ENCODE measurements around the gene TRAF6. TPM values are rescaled to one million over a fixed set of nuclear protein-coding genes. Genes with fewer than 3 reads are reported as not detected.

TRAF6 gene
- total and polyA plus RNA-seq, 9 of the 15 experiments (the other 6 are each of a cell fraction or from before 2014, with no cell fraction given) = 2.0 to 13.1 (median 8.2) TPM

DNA sequence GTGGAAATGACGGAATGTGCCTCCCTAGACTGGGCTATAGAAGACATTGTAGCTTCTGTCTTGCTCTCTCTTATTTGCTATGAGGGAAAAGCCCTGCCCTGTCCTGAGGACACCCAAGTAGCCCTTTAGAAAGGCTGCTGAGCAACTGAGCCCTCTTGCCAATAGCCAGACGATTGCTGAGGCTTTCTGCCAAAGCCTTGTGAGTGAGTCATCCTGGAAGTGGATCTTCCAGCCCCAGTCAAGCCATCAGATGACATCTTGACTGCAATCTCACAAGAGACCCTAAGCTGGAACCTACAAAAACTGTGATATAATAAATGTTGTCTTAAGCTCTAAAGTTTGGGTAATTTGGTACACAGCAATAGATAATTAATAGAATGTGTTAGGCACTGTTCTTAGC is 3.9 kb upstream of the TRAF6 start (continued):
- TF ChIP-seq ZC3H4 (CRISPR knock-in tag; IDR thresholded peaks at IDR 0.05; ENCODE audit: borderline replicate concordance) (no peak), GATA2 (CRISPR knock-in tag; IDR thresholded peaks at IDR 0.05) (no peak), ZSCAN32 (CRISPR knock-in tag; IDR thresholded peaks at IDR 0.05) (no peak), FOXP4 (CRISPR knock-in tag; IDR thresholded peaks at IDR 0.05; ENCODE audit: borderline replicate concordance) (no peak), HDAC2 (IDR thresholded peaks at IDR 0.05) (no peak), ZSCAN29 (IDR thresholded peaks at IDR 0.05) (no peak), FOSL1 (tag; conservative IDR thresholded peaks at IDR 0.05) (0 out of 2 replicates have a peak, but pooled peaks have one; percentile 34), NR2C2 (CRISPR knock-in tag; IDR thresholded peaks at IDR 0.05) (no peak), NR2C2 (tag; IDR thresholded peaks at IDR 0.05) (no peak), JUND (IDR thresholded peaks at IDR 0.05; ENCODE audit: borderline replicate concordance, low read depth, low read length) (peak; percentile 66), JUND (tag; IDR thresholded peaks at IDR 0.05; ENCODE audit: borderline replicate concordance, low read depth, low read length) (peak; percentile 32; the same call in 1 of the 3 replicates)
- TF ChIP-seq, protein P1, sequence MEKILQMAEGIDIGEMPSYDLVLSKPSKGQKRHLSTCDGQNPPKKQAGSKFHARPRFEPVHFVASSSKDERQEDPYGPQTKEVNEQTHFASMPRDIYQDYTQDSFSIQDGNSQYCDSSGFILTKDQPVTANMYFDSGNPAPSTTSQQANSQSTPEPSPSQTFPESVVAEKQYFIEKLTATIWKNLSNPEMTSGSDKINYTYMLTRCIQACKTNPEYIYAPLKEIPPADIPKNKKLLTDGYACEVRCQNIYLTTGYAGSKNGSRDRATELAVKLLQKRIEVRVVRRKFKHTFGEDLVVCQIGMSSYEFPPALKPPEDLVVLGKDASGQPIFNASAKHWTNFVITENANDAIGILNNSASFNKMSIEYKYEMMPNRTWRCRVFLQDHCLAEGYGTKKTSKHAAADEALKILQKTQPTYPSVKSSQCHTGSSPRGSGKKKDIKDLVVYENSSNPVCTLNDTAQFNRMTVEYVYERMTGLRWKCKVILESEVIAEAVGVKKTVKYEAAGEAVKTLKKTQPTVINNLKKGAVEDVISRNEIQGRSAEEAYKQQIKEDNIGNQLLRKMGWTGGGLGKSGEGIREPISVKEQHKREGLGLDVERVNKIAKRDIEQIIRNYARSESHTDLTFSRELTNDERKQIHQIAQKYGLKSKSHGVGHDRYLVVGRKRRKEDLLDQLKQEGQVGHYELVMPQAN (IDR thresholded peaks at IDR 0.05; ENCODE audit: borderline replicate concordance) = no peak
